ENCODE results near the gene ZC3H4. TPM values are rescaled to one million over a fixed set of nuclear protein-coding genes. Genes with fewer than 3 reads are reported as not detected.

ZC3H4 gene
- total and polyA plus RNA-seq, 2 of the 8 experiments (the other 6 are each of a cell fraction or from before 2014, with no cell fraction given) = 6.6 to 92.0 TPM

DNA sequence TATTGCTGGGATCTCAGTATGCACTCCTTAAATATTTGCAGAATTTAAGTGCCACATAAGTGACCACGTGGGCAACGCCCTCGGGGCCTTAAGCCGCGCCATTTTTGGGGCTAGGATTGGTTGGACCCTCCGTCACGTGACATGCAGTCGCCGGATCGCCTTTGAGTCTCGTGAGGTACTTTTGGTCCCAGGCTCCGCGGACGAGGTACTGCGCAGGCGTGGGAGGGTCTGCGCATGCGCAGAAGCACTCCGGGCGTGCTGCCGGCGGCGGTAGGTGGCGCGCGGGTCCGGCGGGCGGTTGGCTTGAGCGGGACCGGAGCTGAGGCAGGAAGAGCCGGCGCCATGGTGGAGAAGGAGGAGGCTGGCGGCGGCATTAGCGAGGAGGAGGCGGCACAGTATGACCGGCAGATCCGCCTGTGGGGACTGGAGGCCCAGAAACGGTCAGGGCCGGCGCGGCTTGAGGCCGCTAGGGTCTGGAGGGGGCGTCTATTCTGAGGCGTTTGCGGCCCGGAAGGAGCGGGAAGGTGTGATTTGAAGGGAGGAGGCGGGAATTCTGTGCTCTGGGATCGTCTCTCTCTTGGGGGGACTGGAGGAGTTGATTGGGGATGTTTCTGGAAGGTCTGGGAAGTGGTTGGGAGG lies 17.1 kb upstream of the ZC3H4 start, which contains the start of gene SAE1:
SAE1 (plus strand) TSS at position 247 of the 639 bp plus-strand sequence; CDS start at position 343, 96 bp downstream.
- Histone ChIP-seq H3K4me2 (ENCODE audit: insufficient read depth in 1 of 2, low read depth in 2 of 2, low read length in 2 of 2) (peak within 1 kb of the TSS; percentile 76 to 82), H2AFZ (ENCODE audit: low read length) (no peak within 1 kb of the TSS), H3K79me1 (ENCODE audit: low read depth, low read length) (no peaks in the 10 kb centered on the region), H3K4me3 (ENCODE audit: extremely low read depth in 1 of 4, insufficient read depth in 2 of 4, low read depth in 3 of 4, low read length in 4 of 4) (peak within 1 kb of the TSS; percentile 90 to 99 (median 94)), H3K27ac (ENCODE audit: low read depth, low read length) (peak within 1 kb of the TSS; percentile 94), H3K14ac (ENCODE audit: insufficient read length) (no peak within 1 kb of the TSS), H2BK12ac (ENCODE audit: low read depth, low read length) (peak within 1 kb of the TSS; percentile 85), H2BK120ac (replicated peaks; ENCODE audit: low read depth, low read length) (peak within 1 kb of the TSS; percentile 83), H2BK20ac (ENCODE audit: low read length) (peak within 1 kb of the TSS; percentile 48; the same call in 1 of the 2 replicates), H2AK5ac (ENCODE audit: low read depth, low read length) (peak within 1 kb of the TSS; percentile 82; the same call in 1 of the 2 replicates), H4K91ac (replicated peaks; ENCODE audit: insufficient read length, low read length) (peak within 1 kb of the TSS; percentile 81), H3K23ac (ENCODE audit: insufficient read length) (no peak within 1 kb of the TSS), H4K8ac (ENCODE audit: extremely low read depth, insufficient read depth, low read length) (peak within 1 kb of the TSS; percentile 91; the same call in 1 of the 2 replicates), H3K9ac (replicated peaks in 1 of 4; ENCODE audit: extremely low read depth in 1 of 4, low read depth in 3 of 4, low read length in 3 of 4) (peak within 1 kb of the TSS; percentile 95 to 98 (median 97)), H4K5ac (ENCODE audit: insufficient read length, low read depth, low read length) (peak within 1 kb of the TSS; percentile 92), H3K56ac (replicated peaks; ENCODE audit: insufficient read length, low read depth, low read length) (peak within 1 kb of the TSS; percentile 83), H3K23me2 (ENCODE audit: low read depth, low read length) (peaks cover 5% of the 10 kb centered on the region; the same call in 1 of the 2 replicates), H3K18ac (ENCODE audit: extremely low read depth, low read length) (peak within 1 kb of the TSS; percentile 98), H3K79me2 (ENCODE audit: control insufficient read depth in 1 of 2, insufficient read depth in 2 of 2, low read length in 2 of 2) (peaks cover 41 to 50% of the 10 kb centered on the region in 2 experiments), H3K4ac (replicated peaks; ENCODE audit: insufficient read length, low read depth, low read length) (peak within 1 kb of the TSS; percentile 87), H3K4me1 (replicated peaks in 1 of 4; ENCODE audit: control insufficient read depth in 3 of 4, insufficient read depth in 4 of 4, low read length in 3 of 4) (peaks cover 0 to 8% (median 7%) of the 10 kb centered on the region in 4 experiments; a peak in 5 of 7 replicates), H3K27me3 (replicated peaks in 1 of 4; ENCODE audit: control insufficient read depth in 3 of 4, extremely low read depth in 1 of 4, insufficient read depth in 3 of 4, low read length in 3 of 4) (no peaks in the 10 kb centered on the region), H2BK15ac (ENCODE audit: low read length) (peak within 1 kb of the TSS; percentile 61; the same call in 1 of the 2 replicates), H3K9me3 (ENCODE audit: insufficient read depth in 2 of 2, low read depth in 1 of 2, low read length in 1 of 2) (no peaks in the 10 kb centered on the region), H3K36me3 (ENCODE audit: control insufficient read depth in 2 of 4, insufficient read depth in 4 of 4, low read length in 3 of 4) (peaks cover 0 to 22% (median 1%) of the 10 kb centered on the region in 4 experiments; a peak in 2 of 8 replicates), H4K20me1 (replicated peaks in 1 of 2; ENCODE audit: control insufficient read depth in 1 of 2, insufficient read depth in 2 of 2, low read length in 2 of 2) (peaks cover 20 to 23% of the 10 kb centered on the region in 2 experiments), H2BK5ac (ENCODE audit: low read depth, low read length) (peak within 1 kb of the TSS; percentile 95)
- CTCF ChIA-PET (ENCODE audit: partially characterized antibody) = interaction anchor here (0.5 to 2.6 kb wide), 14 partner anchors 9 to 114 kb away, joined by 3 to 9 read pairs (median 4); no protein-coding TSS in a partner anchor
- WGBS, 2 experiments (ENCODE audit: extremely low coverage in 1 of 2, insufficient coverage in 1 of 2, insufficient read length in 1 of 2, insufficient replicate concordance in 2 of 2, low coverage in 1 of 2, low lambda C conversion rate in 2 of 2, missing lambda C conversion rate in 1 of 2) = 2% methylated on average over 46 of the region's 51 CpGs; no CpG with 5 or more reads in 1 of the 2 experiments
- POLR2A ChIA-PET (ENCODE audit: partially characterized antibody) = interaction anchor here (0.7 to 5.5 kb wide), 21 partner anchors 7 to 241 kb away, joined by 3 to 44 read pairs (median 5); partner anchors contain the start of genes CCDC9, DHX34 and ZC3H4
- peak; percentile 98 to 99 for DNase-seq (ENCODE audit: low read depth in 1 of 2, low spot score in 2 of 2)
- peak; percentile 68 for FAIRE-seq
- TF ChIP-seq GABPA (IDR thresholded peaks at IDR 0.05; ENCODE audit: borderline replicate concordance, insufficient read depth, low read length) (no peak), TAF1 (IDR thresholded peaks at IDR 0.05; ENCODE audit: low read depth, low read length) (peak; percentile 92), SRF (IDR thresholded peaks at IDR 0.05; ENCODE audit: low read depth, low read length) (peak; percentile 58; the same call in 1 of the 2 replicates), YY1 (IDR thresholded peaks at IDR 0.05; ENCODE audit: low read depth, low read length) (peak; percentile 80), CTBP2 (IDR thresholded peaks at IDR 0.05; ENCODE audit: borderline replicate concordance, insufficient read depth, insufficient read length, low read length) (no peak), EGR1 (IDR thresholded peaks at IDR 0.05; ENCODE audit: borderline replicate concordance, low read depth, low read length) (peak; percentile 40; the same call in 1 of the 2 replicates), CHD1 (IDR thresholded peaks at IDR 0.05; ENCODE audit: low read depth, low read length) (peak; percentile 65; the same call in 1 of the 2 replicates), SP4 (IDR thresholded peaks at IDR 0.05; ENCODE audit: low read length) (peak; percentile 82; the same call in 1 of the 2 replicates), ASH2L (IDR thresholded peaks at IDR 0.05; ENCODE audit: low read length) (peak; percentile 55), GTF2F1 (IDR thresholded peaks at IDR 0.05; ENCODE audit: borderline replicate concordance, low read depth, low read length) (no peak; the same call in 1 of the 2 replicates), POLR2A (IDR thresholded peaks at IDR 0.05; ENCODE audit: control extremely low read depth in 1 of 2, low read depth in 2 of 2, low read length in 2 of 2) (peak; percentile 78 to 84), PHF8 (conservative IDR thresholded peaks at IDR 0.05; ENCODE audit: low read depth, low read length) (peak; percentile 91)
